Measurements from ENCODE around the gene NPC2. TPM values are rescaled to one million over a fixed set of nuclear protein-coding genes. Genes with fewer than 3 reads are reported as not detected.

Gene NPC2
- total RNA-seq, 4 donors from 2014 or later, result 88.3 to 393 (median 147) TPM

DNA sequence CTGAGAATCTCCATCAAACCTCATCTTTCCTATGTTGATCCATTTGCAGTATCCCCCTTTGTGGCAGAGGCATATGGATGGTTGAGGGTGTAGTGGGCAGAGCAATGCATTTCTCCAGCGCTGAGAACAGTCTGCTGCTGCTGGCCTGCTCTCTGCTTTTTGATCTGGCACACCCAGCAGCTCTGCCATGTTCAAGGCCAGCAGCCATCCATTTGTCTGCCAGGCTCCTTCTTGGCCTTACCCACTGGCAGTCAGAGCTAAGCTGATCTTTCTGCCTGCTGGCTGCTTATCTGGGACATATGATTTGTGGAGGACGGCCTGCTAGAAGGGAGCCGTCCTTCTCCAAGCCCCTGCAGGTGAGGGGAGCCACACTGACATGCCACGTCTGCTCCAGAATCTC lies 17.0 kb downstream of the NPC2 start:
- Histone ChIP-seq H3K4me3 (no peak overlapping the region), H3K36me3 (peaks cover 0 to 28% (median 11%) of the 10 kb centered on the region in 4 donors), H3K27me3 (no peaks in the 10 kb centered on the region), H3K27ac (no peak overlapping the region), H3K4me1 (no peaks in the 10 kb centered on the region), H3K9me3 (no peaks in the 10 kb centered on the region)
- no peak for DNase-seq
- TF ChIP-seq, protein P1, sequence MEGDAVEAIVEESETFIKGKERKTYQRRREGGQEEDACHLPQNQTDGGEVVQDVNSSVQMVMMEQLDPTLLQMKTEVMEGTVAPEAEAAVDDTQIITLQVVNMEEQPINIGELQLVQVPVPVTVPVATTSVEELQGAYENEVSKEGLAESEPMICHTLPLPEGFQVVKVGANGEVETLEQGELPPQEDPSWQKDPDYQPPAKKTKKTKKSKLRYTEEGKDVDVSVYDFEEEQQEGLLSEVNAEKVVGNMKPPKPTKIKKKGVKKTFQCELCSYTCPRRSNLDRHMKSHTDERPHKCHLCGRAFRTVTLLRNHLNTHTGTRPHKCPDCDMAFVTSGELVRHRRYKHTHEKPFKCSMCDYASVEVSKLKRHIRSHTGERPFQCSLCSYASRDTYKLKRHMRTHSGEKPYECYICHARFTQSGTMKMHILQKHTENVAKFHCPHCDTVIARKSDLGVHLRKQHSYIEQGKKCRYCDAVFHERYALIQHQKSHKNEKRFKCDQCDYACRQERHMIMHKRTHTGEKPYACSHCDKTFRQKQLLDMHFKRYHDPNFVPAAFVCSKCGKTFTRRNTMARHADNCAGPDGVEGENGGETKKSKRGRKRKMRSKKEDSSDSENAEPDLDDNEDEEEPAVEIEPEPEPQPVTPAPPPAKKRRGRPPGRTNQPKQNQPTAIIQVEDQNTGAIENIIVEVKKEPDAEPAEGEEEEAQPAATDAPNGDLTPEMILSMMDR (IDR thresholded peaks at IDR 0.05), result no peak
- TF ChIP-seq POLR2AphosphoS5 (IDR thresholded peaks at IDR 0.05) (no peak), EP300 (IDR thresholded peaks at IDR 0.05; ENCODE audit: low read depth) (no peak), POLR2A (IDR thresholded peaks at IDR 0.05) (no peak)
- intact Hi-C loops (cut with DNase I; ENCODE audit: low total_unique reads) (loop anchor here (10.0 kb wide), 1 partner anchor 111 kb away; no protein-coding TSS in a partner anchor), in situ Hi-C loops (cut with MboI; ENCODE audit: low pct_ligation_motif_present in 1 of 4, low pct_unique_long_range_greater_than_20kb in 1 of 4, low sequenced_read_pairs in 3 of 4) (loop anchor here in 2 of 4 donors (10.0 kb wide), 1 partner anchor 111 kb away; no protein-coding TSS in a partner anchor)
- WGBS, 2 donors (ENCODE audit: low coverage in 1 of 2), result 91 to 100% methylated on average over 1 to 4 of the region's 4 CpGs

DNA sequence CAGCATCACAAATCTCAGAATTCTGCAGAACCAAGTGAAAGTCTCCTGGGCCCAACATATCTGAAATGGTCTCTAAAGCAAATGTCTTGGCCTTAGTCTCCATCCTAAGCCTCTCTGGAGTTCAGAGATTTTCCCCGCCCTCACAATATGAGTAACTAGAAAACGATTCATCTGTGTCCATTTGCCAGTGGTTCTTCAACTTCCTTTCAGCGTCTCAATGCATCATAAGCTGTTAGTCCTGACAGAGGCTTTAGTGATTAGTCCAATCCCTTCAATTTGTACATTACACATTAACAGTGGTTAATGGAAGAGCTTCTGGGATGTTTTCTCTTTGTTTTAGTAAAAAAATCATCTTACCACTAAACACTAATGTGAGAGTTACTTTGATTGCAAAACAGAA lies 17.4 kb downstream of the NPC2 start:
- Histone ChIP-seq H3K27me3 (no peaks in the 10 kb centered on the region), H3K4me3 (no peak overlapping the region), H3K9me3 (no peaks in the 10 kb centered on the region), H3K27ac (no peak overlapping the region), H3K36me3 (peaks cover 0 to 24% (median 11%) of the 10 kb centered on the region in 4 donors), H3K4me1 (no peaks in the 10 kb centered on the region)
- no peak for DNase-seq
- 67% methylated on average over 3 of the region's 3 CpGs for WGBS, 2 donors (ENCODE audit: low coverage in 1 of 2)
- intact Hi-C loops (cut with DNase I; ENCODE audit: low total_unique reads) (loop anchor here (10.0 kb wide), 1 partner anchor 111 kb away; no protein-coding TSS in a partner anchor), in situ Hi-C loops (cut with MboI; ENCODE audit: low pct_ligation_motif_present in 1 of 4, low pct_unique_long_range_greater_than_20kb in 1 of 4, low sequenced_read_pairs in 3 of 4) (loop anchor here in 2 of 4 donors (10.0 kb wide), 1 partner anchor 111 kb away; no protein-coding TSS in a partner anchor)
- no peak for TF ChIP-seq EP300 (IDR thresholded peaks at IDR 0.05; ENCODE audit: low read depth)
- no peak for TF ChIP-seq POLR2A (IDR thresholded peaks at IDR 0.05)

DNA sequence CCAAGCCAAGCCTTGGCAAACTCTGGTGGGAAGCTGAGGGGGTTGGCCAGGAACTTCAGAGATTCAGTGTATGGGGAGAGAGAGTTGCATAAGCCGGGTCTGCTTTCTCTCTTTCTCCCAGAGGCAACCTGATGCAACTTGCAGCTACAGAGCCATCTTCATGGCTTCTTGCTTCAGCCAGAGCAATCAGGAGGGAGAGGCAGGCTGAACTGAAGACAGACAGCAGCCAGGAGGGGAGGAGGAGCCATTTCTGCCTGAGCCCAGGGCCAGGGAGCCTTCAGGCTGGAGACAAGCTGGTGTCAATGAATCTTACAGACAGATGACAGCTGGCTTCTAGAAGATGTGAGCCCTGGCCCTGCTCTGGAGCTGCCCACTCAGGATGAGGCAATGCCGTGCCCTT lies 18.7 kb downstream of the NPC2 start:
- Histone ChIP-seq H3K27ac (no peak overlapping the region), H3K27me3 (no peaks in the 10 kb centered on the region), H3K9me3 (no peaks in the 10 kb centered on the region), H3K4me1 (no peaks in the 10 kb centered on the region), H3K4me3 (no peak overlapping the region), H3K36me3 (peaks cover 0 to 11% (median 4%) of the 10 kb centered on the region in 4 donors)
- TF ChIP-seq POLR2A (IDR thresholded peaks at IDR 0.05) (no peak), POLR2AphosphoS5 (IDR thresholded peaks at IDR 0.05) (no peak), EP300 (IDR thresholded peaks at IDR 0.05; ENCODE audit: low read depth) (no peak)
- TF ChIP-seq, protein P1 (IDR thresholded peaks at IDR 0.05), result no peak
- DNase-seq, result no peak
- WGBS, 2 donors (ENCODE audit: low coverage in 1 of 2), result 83% methylated on average over 2 of the region's 2 CpGs; no CpG with 5 or more reads in 1 of the 2 donors
- intact Hi-C loops (cut with DNase I; ENCODE audit: low total_unique reads) (loop anchor here (10.0 kb wide), 1 partner anchor 110 kb away; no protein-coding TSS in a partner anchor), in situ Hi-C loops (cut with MboI; ENCODE audit: low pct_ligation_motif_present in 1 of 4, low pct_unique_long_range_greater_than_20kb in 1 of 4, low sequenced_read_pairs in 3 of 4) (loop anchor here in 2 of 4 donors (10.0 kb wide), 1 partner anchor 110 kb away; no protein-coding TSS in a partner anchor)

DNA sequence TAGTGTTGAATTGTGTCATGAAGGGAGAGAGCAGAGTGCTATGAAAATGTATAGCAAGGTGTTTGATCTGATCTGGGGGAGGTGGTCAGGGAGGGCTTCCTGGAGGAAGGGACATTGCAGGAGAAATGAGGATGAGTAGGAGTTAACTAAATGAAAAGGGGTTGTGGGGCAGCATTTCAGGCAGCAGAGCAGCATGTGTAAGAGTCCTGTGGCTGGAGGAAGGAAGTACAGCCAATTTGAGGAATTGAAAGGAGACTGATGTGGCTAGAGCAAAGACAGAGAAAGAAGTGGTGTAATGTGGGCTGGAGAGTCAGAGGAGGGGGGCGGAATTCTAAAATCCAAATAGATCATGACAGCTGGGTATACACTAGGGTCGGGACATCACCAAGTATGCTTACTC lies 20.5 kb downstream of the NPC2 start:
- TF ChIP-seq EP300 (IDR thresholded peaks at IDR 0.05; ENCODE audit: low read depth), result no peak
- TF ChIP-seq POLR2AphosphoS5 (IDR thresholded peaks at IDR 0.05), result no peak
- TF ChIP-seq, protein P1 (IDR thresholded peaks at IDR 0.05), result no peak
- TF ChIP-seq POLR2A (IDR thresholded peaks at IDR 0.05), result no peak
- no peak overlapping the region for H3K27ac ChIP-seq
- no peak overlapping the region for H3K4me3 ChIP-seq
- no peaks in the 10 kb centered on the region for H3K4me1 ChIP-seq
- intact Hi-C loops (cut with DNase I; ENCODE audit: low total_unique reads), result loop anchor here (10.0 kb wide), 1 partner anchor 108 kb away; no protein-coding TSS in a partner anchor
- no peaks in the 10 kb centered on the region for H3K9me3 ChIP-seq
- DNase-seq, result no peak
- in situ Hi-C loops (cut with MboI; ENCODE audit: low pct_ligation_motif_present in 1 of 4, low pct_unique_long_range_greater_than_20kb in 1 of 4, low sequenced_read_pairs in 3 of 4), result loop anchor here in 2 of 4 donors (10.0 kb wide), 1 partner anchor 108 kb away; no protein-coding TSS in a partner anchor
- 68 to 70% methylated on average over 2 of the region's 2 CpGs for WGBS, 2 donors (ENCODE audit: low coverage in 1 of 2)
- H3K36me3 ChIP-seq, result peaks cover 0 to 8% (median 0%) of the 10 kb centered on the region in 4 donors
- H3K27me3 ChIP-seq, result no peaks in the 10 kb centered on the region
